ENCODE measurements around the gene TMCC3.

GRCh38 chr12:94621662-94622359 is 28.5 kb downstream of the TMCC3 start:
- TF ChIP-seq, protein P1, sequence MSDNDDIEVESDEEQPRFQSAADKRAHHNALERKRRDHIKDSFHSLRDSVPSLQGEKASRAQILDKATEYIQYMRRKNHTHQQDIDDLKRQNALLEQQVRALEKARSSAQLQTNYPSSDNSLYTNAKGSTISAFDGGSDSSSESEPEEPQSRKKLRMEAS (IDR thresholded peaks at IDR 0.05): no peak
- TF ChIP-seq ATF3 (IDR thresholded peaks at IDR 0.05) (no peak), CTCF (IDR thresholded peaks at IDR 0.05; ENCODE audit: low read depth, low read length, missing input control) (no peak)

All from liver (tissue), 3 donors.